ENCODE measurements around the gene SH3RF3.

DNA sequence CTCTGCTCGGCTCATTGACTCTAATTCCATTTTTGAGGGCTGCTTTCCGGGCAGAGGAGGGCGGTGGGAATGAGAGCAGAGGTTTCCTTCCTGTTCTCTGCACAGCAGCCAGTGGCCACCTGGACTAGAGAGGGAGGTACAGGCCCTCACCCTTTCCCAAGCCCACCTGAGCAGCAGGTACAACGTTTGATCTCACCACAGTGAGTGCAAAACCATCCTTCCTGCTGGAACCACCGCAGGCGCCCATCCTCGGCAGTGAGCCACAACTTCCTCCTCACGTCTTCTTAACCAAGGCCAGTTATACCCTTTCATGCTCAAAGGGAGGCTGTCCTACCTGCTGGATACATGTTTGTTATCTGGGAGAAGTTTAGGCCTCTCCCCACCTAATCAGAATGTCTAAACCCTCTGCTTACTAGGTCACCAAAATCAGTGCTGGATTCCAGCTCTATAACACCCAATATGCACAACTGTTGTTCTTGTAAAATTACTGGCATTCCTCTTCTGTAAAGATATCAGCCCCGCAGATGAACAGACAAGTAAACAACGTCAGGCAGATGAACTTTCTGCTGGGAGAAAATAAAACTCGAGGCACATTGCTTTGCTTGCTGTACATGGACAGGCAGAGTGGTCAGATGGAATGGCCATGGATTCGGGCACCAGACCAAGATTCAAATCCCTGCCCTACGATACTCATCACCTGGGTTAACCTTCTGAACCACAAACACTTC, 191.4 kb downstream of the SH3RF3 start:
- no peak for TF ChIP-seq GATA2 (IDR thresholded peaks at IDR 0.05; ENCODE audit: low read depth, low read length)
- no peak for TF ChIP-seq GATA3 (IDR thresholded peaks at IDR 0.05; ENCODE audit: low read depth, low read length)
